GF-D8 (cell line): ENCODE measurements around the gene AHRR.

Experiments
- DNase-seq: peaks from one replicate; lab custom pipeline; 2025; lab: John Stamatoyannopoulos, UW

The AHRR gene

GRCh38 chr5:416636-416960 is 95.1 kb downstream of the AHRR start:
- DNase-seq: no peak

- DNase-seq: no peak
Measured at GRCh38 chr5:417301-418161, 96.0 kb downstream of the AHRR start.

- peak; percentile 39 for DNase-seq
Measured at GRCh38 chr5:418162-419121, 96.9 kb downstream of the AHRR start.

GRCh38 chr5:419970-420369 is 98.5 kb downstream of the AHRR start:
- no peak for DNase-seq

- DNase-seq: no peak
Measured at GRCh38 chr5:420632-421286, 99.2 kb downstream of the AHRR start.

GRCh38 chr5:421287-421880 is 99.9 kb downstream of the AHRR start:
- DNase-seq: no peak

- DNase-seq: no peak
Measured at GRCh38 chr5:421901-422300, 100.4 kb downstream of the AHRR start.

- peak; percentile 7 for DNase-seq
Measured at GRCh38 chr5:422323-423232, 101.1 kb downstream of the AHRR start.

GRCh38 chr5:423233-423565 is 101.7 kb downstream of the AHRR start:
- no peak for DNase-seq

GRCh38 chr5:423626-424261 is 102.2 kb downstream of the AHRR start:
- DNase-seq: no peak

- DNase-seq: no peak
Measured at GRCh38 chr5:424301-425110, 103.0 kb downstream of the AHRR start.

GRCh38 chr5:425714-426113 is 104.2 kb downstream of the AHRR start:
- no peak for DNase-seq

- no peak for DNase-seq
Measured at GRCh38 chr5:426392-426976, 105.0 kb downstream of the AHRR start.

GRCh38 chr5:427415-428087 is 106.0 kb downstream of the AHRR start:
- DNase-seq: no peak

- DNase-seq: no peak
Measured at GRCh38 chr5:428219-428618, 106.7 kb downstream of the AHRR start.

GRCh38 chr5:428754-429452 is 107.4 kb downstream of the AHRR start:
- DNase-seq: no peak

- DNase-seq: no peak
Measured at GRCh38 chr5:429453-430188, 108.1 kb downstream of the AHRR start.
